GM12891 (cell line): ENCODE results near the gene RAB9A.

ENCODE experiments used
- PAX5 ChIP-seq: IDR thresholded peaks from 2 replicates; pipeline ENCODE4 v1.6.1; 2011; ENCODE audit warnings: low read length, moderate library complexity, mild to moderate bottlenecking; ENCODE audit not compliant: insufficient read depth, severe bottlenecking
- POLR2A ChIP-seq: IDR thresholded peaks from 2 replicates; pipeline ENCODE4 v1.6.1; 2011; ENCODE audit warnings: low read depth, low read length, control low read depth
- POLR2AphosphoS5 ChIP-seq: IDR thresholded peaks from 2 replicates; pipeline ENCODE4 v1.6.1; 2011; ENCODE audit warnings: low read depth, low read length, control low read depth
- POU2F2 ChIP-seq: IDR thresholded peaks from 2 replicates; pipeline ENCODE4 v1.6.1; 2011; ENCODE audit warnings: low read depth, mild to moderate bottlenecking, control low read depth, low read length, moderate library complexity
- SPI1 ChIP-seq: IDR thresholded peaks from 2 replicates; pipeline ENCODE4 v1.6.1; 2011; ENCODE audit warnings: low read depth, low read length, control low read depth
- TAF1 ChIP-seq: IDR thresholded peaks from 2 replicates; pipeline ENCODE4 v1.6.1; 2011; ENCODE audit warnings: low read depth, low read length, control low read depth

DNA sequence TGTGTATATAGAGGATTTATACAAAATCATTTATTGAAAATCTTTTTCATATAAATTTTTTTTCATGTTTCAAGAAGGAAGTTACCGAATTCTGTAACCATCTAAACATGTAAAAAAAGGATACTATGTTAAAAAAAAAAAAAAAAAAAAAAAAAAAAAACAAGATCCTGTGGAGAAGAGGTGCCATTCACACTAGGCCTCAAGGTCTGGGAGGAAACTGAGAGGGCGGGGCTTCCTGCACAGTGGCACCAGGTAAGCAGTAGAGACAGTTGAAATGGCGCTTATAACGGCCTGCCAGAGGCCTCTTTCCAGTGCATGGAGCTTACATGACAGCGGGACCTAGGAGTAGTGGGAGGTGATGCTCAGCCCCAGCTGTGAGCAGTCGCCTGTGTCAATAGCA lies 28.0 kb downstream of the RAB9A start:
- TF ChIP-seq POLR2AphosphoS5 (no peak), POLR2A (no peak), TAF1 (no peak), PAX5 (no peak), SPI1 (no peak), POU2F2 (no peak)
